ENCODE measurements around the gene RLIM.
"Not testable (repeated sequence)": the region's sequence is repeated elsewhere in the genome, so short reads cannot be mapped to it uniquely, and the experiment has no call there.

Gene RLIM

GRCh38 chrX:74614093-74614909 is at the start of gene RLIM:
RLIM (minus strand) TSS chrX:74614624; CDS start chrX:74595977, 18,647 bp downstream.
- peak; percentile 88 for FAIRE-seq

DNA sequence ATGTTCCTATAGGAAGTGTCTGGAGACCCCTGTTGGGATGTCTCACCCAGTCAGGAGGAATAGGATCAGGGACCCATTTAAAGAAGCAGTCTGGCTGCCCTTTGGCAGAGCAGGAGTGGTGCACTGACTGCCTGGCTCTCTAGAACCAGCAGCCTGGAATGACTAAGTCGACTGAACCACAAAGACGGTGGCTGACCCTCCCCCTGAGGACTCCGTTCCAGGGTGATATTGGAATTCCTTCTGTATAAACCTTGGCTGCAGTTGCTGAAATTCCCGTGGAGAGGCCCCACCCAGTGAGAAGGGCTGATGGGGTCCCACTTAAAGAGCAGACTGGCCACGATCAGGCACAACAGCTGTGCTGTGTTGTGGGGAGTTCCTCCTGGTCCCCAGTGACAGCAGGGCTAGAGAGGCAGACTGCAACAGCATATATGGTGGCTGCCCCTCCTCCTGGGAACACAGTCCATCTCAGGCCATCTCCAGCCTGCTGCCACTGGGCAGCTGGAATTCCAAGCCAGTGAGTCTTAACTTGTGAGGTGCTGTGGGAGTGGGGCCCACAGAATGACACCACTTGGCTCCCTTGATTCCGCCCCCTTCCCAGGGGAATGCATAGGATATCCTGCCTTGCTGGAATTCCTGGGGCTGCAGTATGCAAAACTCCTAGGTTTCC is 41.8 kb upstream of the RLIM start:
- FAIRE-seq = no peak

DNA sequence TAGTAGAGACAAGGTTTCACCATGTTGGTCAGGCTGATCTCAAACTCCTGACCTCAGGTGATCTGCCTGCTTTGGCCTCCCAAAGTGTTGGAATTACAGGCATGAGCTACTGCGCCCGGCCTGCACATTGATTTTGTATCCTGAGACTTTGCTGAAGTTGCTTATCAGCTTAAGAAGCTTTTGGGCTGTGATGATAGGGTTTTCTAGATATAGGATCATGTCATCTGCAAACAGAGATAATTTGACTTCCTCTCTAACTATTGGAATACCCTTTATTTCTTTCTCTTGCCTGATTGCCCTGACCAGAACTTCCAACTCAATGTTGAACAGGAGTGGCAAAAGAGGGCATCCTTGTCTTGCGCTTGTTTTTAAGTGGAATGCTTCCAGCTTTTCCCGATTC is 40.5 kb upstream of the RLIM start:
- FAIRE-seq = not testable (repeated sequence)

DNA sequence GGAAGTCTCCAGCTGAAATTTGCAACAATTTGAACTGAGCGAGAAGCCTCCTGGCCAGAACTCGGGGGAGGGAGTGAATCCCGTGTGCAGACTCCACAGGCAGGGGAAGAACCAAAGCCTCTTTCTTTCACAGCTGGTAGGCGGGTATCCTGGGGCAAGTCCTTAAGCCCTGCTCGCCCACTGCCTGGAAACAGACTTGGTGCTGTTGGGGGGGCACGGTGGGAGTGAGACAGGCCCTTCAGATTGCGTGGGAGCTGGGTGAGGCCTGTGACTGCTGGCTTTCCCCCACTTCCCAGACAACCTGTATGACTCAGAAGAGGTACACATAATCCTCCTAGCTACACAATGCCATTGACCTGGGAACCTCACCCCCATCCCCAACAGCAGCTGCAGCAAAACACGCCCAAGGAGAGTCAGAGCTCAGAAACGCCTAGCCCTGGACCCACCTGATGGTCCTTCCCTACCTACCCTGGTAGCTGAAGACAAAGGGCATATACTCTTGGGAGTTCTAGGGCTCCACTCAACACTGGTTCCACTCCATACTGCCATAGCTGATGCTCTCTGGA is 22.4 kb upstream of the RLIM start:
- no peak for FAIRE-seq

DNA sequence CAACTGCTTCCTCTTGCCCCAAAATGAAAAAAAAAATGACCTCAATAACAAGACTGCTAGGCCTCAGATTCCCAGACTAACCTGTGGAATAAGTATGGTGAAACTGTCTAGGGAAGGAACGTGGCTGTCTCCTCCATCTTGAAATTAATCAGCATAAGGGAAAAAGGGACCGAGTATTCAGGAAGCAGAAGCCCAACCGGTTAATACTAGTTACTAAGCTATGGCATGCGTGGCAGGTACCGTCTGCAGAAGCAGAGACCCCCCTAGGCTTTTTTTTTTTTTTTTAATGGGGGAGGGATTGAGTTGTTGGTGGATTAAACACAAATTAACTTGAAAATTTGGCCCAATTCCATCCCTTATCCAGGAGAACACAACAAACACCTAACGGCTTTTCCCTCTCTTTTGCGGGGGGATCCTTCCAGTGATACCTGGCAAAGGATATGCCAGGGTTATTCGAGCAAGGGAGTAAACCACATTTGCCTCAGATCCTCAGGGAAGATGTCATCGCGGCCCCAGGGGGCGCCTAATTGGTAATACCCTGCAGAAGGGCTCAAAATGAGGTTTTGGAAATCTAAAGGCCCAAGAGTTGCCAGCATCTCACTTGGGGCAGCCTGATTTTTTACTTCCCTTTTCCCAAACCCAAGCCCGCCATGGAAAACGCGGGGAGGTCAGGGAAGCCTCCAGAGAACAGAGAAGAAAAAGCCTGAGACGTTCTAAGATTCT is 893 bp downstream of the RLIM start:
- FAIRE-seq = no peak

GRCh38 chrX:74606799-74607198 is 7.6 kb downstream of the RLIM start:
- FAIRE-seq = no peak

DNA sequence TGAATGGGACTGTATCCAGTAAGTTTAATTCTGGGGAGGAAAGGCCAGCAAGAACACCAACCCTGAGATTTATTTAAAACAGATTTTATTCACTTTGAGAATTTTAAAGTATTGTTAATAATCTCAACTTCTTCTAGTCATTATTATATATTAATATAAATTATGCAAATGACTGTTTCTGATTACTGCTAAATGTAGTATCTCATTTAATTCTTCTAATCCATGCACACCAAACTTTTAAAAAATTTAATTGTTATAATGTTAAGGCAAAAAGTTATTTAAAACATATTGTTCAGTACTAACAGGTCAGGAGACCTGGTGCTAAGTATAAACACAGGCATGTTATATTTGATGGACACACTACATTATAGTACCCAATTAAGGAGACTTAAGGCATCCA is 8.1 kb downstream of the RLIM start:
- FAIRE-seq = no peak

DNA sequence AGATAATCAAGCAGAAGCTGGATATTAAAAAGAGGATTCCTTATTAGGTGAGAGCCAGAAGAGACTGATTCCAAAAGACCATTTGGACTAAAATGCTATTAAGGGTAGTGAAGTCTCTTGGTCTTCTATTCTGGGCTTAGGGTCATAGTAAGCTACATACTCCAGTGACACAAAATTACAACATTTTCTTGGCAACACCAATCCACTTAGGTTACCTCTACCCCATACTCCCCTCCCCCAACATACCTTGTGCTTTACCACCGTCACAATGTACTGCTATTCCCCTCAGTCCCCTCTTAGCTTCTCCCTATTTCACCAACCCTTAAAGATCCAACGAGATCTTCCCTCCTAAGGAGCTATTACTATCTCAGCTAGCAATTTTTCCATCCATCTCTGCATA is 11.4 kb downstream of the RLIM start:
- no peak for FAIRE-seq

- FAIRE-seq = no peak
These were observed 12.3 kb downstream of the RLIM start for GRCh38 chrX:74602142-74602541.

DNA sequence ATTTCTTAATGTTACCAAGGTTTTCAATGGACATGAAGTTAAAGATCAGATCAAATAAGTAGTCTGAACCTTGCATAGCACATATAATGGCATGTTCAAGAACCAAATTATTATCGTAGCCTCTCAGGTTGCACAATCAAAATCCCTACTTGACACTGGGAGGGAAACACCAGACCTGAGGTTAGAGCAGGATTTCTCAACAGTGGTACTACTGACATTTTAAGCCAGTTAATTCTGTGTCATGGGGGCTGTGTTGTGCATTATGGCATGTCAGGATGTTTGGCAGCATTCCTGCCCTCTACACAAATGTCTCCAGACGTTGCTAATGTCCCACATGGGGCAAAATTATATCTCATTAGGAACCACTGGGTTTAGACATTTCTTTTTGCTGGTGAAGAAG is 20.8 kb downstream of the RLIM start:
- no peak for FAIRE-seq

DNA sequence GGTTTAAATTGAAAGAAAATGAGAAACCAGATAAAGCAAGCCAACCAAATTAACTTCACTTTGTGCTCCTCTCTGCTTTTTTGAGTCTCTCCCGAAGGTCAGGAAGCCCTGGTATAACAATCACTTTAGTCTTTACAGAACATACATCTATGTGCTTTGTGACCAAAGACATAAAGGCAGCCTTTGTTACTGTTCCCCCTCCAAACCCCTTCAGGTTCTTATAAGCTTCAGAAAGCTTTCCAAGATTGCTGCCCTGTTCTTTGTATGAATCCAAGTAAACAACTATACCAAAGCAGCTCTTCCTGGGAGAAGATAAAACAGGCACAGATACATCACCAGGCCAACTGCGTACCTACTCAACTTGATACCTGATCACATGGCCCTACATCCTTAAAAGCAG is 28.7 kb downstream of the RLIM start:
- FAIRE-seq = no peak

DNA sequence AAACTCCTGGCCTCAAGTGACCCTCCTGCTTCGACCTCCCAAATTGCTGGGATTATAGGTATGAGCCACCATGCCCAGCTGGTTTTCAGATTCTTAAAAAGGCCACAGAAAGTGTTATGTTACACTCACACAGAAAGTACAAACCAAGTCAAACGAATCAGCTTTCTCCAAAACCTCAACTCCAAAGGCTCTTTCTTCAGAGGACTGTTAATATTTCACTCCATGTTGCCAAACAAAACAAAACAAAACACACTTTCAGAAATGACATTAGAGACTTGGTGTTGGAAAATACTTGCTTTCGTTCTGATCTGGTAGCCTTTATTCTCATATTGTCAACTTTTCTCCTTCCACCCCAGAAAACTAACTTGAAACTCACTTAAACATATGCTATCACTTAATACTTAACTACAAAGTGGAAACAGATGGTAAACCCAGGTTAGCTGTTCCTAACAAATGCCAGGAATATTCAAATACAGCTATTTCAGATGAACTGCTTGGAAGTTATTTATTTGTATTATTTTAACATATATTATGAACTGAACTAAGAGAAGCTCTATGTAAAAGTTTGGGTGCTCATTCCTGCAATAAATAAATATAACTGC is 34.7 kb downstream of the RLIM start:
- FAIRE-seq = no peak

DNA sequence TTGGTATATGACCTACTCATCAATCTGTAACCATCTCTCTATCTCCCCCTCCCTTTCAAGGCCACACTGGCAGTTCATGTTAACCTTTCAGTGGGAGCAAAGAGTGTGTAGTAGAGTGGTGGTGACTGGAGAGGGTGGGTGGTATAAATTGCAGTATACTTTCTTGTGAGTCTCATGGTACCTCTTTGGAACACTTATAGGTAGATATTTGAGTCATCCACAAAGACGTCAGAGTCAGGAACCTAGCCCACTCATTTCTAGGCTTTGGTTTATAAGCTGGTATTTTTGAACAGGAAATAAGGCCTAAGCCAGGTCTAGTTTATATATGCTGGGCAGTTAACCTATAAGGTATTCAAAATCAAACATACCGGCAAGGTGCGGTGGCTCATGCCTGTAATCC is 36.3 kb downstream of the RLIM start:
- FAIRE-seq = no peak

GRCh38 chrX:74557378-74557777 is 57.0 kb downstream of the RLIM start:
- no peak for FAIRE-seq

GRCh38 chrX:74551934-74552333 is 62.5 kb downstream of the RLIM start:
- no peak for FAIRE-seq

DNA sequence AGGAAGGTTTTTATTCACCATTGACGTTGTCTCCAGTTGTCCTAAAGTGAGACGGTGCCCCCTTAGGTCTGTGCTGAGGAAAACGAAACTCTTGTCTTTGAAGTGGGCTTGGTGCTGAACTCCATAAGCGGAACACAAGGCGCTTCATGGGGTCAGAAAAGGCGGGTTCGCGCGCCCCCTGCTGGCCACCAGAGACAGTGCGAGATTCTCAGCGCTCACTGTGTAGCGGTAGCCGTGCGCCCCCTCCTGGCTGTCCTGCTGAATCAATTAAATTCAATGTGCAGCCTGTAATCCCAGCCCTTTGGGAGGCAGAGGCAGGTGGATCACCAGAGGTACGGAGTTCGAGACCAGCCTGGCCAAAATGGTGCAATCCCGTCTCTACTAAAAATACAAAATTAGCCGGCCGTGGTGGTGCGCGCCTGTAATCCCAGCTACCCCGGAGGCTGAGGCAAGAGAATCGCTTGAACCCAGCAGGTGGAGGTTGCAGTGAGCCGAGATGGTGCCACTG is 64.1 kb downstream of the RLIM start:
- no peak for FAIRE-seq

- FAIRE-seq = no peak
These were observed 67.4 kb downstream of the RLIM start for GRCh38 chrX:74546984-74547383.

GRCh38 chrX:74545880-74546523 is 68.4 kb downstream of the RLIM start:
- no peak for FAIRE-seq

- FAIRE-seq = no peak
These were observed 73.7 kb downstream of the RLIM start for GRCh38 chrX:74540635-74541249.

- no peak for FAIRE-seq
These were observed 77.5 kb downstream of the RLIM start for GRCh38 chrX:74536832-74537371.

GRCh38 chrX:74536152-74536831 is 78.1 kb downstream of the RLIM start:
- no peak for FAIRE-seq
